NCI-H1105 (cell line): ENCODE data around the gene TMPO.
"Not testable (repeated sequence)": the region's sequence is repeated elsewhere in the genome, so short reads cannot be mapped to it uniquely, and the experiment has no call there.

Experiments used
- DNase-seq: peaks from one replicate; lab custom pipeline; 2025; lab: John Stamatoyannopoulos, UW

TMPO gene

DNA sequence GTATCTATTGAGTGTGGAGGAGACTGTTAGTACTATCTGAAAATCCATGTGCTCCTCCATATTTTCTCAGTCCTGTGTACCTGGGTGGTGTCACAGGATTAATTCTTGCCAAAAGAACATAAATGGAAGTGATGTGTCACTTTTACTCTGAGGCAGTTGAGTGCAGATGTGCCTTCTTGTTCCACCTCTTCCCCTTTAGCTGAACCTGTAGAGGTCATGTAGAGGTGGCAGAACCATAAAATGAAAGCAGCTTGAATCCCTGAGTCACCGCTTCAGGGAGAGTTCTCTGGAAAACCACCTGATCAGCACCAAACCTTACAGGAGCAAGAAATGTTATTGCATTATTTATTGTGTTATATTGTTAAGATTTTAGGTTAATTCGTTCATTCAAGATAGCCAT lies 63.4 kb downstream of the TMPO start:
- DNase-seq = no peak

DNA sequence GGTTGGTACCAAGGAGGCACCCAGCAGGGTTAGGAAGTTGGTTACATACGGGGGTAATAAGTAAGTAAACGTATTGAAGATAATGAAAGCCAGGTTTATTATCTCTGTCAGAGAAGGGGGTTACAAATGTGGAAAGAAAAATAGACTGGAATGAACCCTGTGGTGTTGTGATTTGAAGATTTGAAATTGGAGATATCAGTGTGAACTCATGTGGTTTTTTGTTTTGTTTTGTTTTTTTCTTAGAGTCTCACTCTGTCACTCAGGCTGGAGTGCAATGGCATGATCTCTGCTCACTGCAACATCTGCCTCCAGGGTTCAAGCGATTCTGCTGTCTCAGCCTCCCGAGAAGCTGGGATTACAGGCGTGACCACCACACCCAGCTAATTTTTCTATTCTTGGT lies 64.0 kb downstream of the TMPO start:
- no peak for DNase-seq

DNA sequence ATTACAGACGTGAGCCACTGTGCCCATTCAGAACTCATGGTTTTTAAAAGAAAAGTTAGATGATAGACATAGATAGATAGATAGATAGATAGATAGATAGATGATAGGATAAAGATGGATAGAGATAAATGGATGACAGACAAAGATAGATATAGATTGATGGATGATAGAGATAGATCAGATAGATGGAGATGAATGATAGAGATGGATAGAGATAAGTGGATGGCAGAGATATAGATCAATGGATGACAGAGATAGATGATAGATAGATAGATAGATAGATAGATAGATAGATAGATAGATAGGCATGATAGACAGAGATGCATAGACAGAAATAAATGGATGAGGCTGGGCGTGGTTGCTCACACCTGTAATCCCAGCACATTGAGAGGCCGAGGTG lies 64.4 kb downstream of the TMPO start:
- no peak for DNase-seq

DNA sequence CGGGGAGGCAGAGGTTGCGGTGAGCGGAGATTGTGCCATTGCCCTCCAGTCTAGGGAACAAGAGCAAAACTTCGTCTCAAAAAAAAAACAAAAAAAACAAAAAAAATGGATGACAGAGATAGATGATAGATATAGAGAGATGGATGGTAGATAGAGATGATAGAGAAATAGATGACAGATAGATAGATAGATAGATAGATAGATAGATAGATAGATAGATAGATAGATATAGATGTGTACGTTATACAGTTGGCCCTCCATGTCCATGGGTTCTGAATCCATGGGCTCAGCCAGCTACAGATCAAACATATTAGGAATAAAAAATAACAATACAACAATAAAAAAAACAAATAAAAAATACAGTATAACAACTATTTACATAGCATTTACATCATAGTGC lies 65.3 kb downstream of the TMPO start:
- DNase-seq = no peak

DNA sequence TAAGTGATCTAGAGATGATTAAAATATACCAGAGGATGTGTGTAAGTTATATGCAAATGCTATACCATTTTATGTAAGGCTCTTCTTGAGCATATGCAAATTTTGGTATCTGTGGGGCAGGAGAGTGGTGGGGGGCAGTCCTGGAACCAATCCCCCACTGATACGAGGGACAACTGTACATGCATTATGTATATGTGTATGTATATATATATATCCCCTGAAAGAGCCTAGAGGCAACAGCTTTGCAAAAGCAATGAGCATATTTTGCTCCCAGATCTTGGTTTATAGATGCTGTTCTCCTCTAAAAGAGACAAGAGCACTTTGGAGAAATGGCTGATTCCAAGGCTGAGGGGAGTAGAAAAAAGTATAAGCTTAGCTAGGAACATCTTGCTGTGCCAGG lies 65.7 kb downstream of the TMPO start:
- no peak for DNase-seq

DNA sequence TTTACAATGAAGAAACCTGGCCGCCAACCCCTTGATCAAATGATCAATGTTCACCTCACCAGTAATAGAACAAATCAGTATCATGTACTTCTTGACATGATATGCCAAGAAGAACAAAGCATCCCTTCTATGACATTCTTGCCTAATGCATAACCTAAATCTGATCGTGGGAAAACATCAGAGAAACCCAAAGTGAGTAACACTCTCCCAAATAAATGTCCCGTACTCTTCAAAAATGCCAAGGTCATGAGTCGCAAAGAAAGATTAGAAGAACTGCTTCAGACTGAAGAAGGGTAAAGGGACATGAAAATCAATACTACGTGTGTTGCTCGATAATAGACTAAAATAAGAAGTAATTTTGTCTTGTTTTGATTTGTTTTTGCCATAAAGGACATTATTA lies 66.7 kb downstream of the TMPO start:
- no peak for DNase-seq

DNA sequence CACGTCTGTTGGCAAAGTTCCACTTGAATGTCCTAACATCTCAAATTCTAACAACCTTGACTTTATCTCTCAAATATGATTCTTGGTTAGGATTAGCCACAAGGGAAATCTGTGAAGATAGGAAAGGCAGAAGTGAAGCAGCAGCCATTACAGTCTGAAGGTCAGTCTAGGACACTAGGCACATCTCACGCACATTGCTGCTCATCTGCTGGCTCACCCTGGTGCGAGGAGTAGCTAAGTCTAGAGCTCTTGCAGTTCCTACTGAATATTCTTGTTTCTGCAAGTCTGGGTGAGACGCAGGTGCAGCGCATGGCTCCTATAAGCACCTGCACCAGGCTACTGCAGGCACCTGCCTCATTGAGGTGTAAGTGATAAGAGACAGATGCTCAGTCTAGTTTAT lies 71.7 kb downstream of the TMPO start:
- peak; percentile 35 for DNase-seq

DNA sequence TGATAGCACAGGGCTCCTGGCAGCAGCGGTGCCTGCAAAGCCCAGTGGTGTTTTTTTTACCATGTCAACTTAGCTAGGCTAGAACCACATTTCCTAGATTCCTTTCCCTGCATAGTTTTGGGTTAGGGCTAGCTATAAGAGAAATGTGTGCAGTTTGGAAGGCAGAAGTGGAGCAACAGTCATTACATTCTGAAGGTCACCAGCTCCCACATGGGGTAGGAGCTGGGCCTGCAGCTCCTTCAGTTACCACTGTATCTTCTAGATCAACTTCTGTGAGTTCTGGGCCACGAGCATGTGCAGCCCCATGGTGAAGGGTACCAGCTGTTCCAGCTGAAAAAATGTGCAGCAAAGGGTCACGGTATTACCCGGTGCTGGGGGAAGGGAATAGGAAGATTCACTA lies 75.8 kb downstream of the TMPO start:
- DNase-seq = no peak

DNA sequence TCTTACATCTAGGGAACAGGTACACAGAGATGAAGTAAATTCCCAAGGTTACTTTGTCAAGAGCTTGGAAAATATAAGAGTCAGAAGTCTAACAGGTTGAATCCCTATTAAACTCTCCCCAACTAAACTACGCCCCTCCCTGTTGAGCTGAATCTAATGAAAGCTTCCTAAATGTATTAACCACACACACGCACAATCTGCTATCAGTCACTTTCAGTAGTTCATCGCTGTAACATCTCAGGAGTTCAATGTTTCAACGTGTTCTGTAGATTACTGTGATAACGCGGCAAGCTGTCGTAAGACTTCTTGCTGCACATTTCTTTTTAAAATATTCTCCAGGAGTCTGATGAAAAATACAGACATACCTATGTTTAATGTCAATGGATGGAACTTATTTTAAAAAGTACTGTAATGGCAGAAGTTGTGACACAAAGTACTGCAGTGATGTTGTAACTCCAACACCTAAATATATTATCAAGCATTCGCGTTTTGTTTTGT lies 77.5 kb downstream of the TMPO start:
- no peak for DNase-seq

DNA sequence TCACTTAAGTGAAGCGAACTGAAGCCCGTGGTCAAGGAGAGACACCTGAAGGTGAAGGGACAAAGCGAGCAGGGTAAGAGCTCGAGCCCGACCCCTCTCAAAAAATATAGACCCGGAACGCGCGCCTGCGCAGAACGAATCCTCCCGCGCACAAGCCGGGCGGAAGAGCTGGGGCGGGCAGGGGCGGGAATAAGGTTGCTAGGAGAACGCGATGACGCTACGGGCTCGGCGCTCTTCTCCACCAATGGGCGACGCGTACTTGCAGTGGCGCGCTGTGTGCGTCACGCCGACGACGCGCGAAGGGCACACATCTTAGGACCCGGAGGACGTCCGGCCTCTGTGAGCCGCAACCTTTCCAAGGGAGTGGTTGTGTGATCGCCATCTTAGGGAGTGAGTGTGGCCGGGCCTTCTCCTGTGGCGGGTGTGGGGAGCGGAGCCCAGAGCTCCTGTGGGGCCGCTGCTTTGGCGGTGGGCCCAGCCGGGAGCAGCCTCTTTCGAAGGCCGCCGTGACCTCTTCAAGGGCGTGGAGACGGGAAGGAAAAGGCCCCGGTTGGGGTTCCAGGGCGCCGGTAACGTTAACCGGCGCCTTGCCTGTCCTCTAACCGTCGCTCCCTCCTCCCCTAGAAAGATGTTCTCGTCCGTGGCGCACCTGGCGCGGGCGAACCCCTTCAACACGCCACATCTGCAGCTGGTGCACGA lies 78.1 kb downstream of the TMPO start, which contains the start of gene SLC25A3:
SLC25A3 (plus strand) TSS at position 336 of the 699 bp plus-strand sequence; CDS start at position 629, 293 bp downstream.
- peak; percentile 98 for DNase-seq

DNA sequence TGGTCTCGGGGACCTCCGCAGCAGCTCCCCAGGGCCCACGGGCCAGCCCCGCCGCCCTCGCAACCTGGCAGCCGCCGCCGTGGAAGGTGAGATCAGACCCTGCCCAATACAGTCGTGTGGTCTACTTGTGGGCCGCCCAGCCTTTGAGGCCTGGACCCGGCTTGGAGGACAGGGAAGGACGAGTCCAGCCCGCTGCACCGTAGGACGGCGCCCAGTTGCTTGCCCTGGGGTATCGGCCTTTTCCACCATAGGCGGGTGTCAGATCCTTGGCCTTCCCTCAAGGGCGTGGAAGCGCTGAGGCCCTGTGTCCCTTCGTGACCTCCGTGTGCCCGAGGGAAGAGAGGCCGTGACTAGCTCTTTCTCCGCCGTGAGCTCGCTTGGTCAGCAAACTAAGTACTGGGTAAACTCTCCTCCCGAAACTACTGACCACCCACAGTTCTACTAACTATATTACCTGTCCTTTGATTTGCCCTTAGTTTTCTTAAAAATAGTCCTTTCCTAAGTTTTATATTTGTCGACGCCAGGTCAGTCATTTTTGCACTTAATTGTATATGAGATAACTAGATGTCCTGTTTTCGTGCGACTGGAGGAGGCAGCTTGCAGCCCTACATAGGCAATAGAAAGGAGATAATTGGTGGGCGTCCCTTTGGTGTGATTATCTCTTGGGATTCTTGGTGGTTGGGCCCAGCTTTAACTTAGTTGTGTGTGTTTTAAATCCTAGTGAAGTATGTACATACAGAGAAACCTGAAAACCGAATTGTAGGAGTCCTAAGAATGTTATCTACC lies 78.9 kb downstream of the TMPO start:
- DNase-seq = no peak

DNA sequence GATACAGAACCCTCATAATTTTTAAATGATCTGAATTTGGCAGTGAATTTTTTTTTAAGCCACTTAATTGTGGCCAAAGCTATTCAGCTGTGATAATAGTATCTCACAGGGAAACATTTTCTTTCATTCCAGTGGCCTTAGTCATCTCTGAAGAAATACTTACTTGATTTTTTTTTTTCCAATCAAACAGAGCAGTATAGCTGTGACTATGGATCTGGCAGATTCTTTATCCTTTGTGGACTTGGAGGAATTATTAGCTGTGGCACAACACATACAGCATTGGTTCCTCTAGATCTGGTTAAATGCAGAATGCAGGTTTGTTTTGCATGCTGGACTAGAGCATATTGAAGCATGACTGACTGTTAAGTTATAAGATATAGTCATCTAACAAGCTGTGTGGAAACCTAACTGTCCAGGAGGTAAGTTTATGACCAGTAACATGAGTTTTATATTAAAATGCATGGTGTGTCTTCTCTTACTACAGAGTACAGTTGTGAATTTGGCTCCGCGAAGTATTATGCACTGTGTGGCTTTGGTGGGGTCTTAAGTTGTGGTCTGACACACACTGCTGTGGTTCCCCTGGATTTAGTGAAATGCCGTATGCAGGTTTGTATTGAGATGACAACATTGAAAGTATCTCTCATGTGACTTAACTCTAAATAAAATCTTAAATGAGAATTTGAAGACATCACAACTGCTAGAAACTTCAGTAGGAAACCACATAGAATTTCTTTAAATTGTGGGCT lies 80.0 kb downstream of the TMPO start:
- DNase-seq = no peak

DNA sequence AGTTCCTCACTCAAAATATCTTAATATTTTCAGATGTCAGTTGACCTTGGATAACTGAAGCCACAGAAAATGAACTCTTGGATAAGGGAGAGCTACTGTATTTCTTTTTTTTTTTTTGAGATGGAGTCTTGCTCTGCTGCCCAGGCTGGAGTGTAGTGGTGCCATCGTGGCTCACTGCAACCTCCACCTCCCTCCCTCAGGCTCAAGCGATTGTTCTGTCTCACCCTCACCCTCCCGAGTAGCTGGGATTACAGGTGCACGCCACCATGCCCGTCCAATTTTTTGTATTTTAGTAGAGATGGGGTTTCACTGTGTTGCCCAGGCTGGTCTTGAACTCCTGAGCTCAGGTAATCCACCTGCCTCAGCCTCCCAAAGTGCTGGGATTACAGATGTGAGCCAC lies 81.9 kb downstream of the TMPO start:
- DNase-seq = not testable (repeated sequence)
